GM19025 (cell line): ENCODE results near the gene ELMO1.

Experiments used
- ATAC-seq: cut with Tn5 transposase; IDR thresholded peaks from one replicate; pipeline ENCODE4 v1.9.1; 2021; ENCODE audit warnings: mild to moderate bottlenecking, low read depth, moderate library complexity; ENCODE audit not compliant: unreplicated experiment

ELMO1 gene

DNA sequence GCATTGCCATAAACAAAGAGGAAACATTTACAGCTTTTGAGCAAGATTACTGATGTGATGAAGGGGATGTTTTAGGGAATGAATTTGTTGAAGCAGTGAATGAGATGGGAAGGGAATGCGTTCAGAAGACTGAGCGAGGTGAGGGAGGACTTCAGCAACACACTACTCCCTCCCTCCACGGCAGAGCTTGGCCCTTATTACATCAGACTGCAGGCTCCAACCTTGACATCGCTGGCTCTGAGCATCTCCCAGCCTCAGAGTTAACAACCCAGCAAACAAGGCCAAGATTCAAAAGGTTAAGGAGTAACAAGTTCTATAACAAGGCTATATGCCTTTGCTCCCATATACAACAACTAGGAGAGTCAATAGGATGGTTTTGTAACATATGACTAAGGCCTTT is 164.4 kb downstream of the ELMO1 start:
- ATAC-seq = no peak

DNA sequence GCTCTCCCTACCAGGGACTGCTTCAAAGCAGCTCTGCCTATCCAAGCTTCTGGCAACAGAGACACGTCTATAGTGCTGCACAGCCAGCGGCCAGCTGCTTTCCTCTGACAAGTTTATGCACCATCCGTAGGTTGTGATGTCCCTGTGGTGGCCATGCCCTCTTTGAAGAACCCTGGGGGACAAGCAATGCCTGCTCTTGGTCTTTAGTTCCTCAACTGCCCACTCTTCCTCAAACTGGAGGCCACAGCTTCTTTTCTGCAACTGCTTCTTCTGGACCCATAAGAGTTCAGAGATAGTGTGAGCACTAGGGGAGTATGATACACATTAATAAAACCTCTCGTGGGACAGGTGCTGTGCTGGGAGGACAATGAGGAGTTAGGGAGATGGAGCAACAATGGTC is 164.9 kb downstream of the ELMO1 start:
- ATAC-seq = no peak

DNA sequence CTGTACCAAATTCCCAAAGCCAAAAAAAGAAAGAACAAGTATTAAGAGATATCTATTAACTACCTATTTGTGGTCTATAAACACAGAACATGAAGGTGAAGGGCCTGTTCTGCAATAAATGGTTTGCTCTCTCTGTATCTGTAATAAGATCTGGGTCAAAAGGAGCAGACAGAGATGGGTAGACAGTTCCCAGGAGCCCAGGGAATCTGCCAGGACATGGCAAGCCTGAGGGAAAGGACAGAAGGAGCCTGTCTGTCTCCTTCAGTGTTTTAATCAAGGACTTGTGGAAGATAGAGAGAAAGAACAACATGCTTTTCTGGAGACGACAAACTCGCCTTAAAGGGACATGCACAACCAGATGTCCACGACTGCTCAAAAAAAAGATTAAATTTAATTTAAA is 165.7 kb downstream of the ELMO1 start:
- no peak for ATAC-seq

DNA sequence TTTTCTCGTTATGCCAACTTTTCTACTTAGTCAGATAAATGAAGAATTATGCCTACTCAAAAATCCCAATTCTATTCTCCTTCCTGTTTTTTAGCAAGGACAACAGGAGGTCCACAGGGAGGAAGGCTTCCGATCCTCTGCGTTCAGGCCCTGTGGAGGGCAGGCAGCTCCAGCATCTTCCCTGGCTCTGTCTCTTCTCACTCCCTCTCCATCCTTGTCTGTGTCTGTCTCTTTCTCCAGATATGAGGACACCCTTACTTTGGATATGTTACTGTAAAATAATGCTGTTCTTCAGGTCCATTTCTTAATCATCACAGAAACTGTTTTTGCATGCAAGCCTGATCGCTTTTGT is 166.6 kb downstream of the ELMO1 start:
- ATAC-seq = no peak

DNA sequence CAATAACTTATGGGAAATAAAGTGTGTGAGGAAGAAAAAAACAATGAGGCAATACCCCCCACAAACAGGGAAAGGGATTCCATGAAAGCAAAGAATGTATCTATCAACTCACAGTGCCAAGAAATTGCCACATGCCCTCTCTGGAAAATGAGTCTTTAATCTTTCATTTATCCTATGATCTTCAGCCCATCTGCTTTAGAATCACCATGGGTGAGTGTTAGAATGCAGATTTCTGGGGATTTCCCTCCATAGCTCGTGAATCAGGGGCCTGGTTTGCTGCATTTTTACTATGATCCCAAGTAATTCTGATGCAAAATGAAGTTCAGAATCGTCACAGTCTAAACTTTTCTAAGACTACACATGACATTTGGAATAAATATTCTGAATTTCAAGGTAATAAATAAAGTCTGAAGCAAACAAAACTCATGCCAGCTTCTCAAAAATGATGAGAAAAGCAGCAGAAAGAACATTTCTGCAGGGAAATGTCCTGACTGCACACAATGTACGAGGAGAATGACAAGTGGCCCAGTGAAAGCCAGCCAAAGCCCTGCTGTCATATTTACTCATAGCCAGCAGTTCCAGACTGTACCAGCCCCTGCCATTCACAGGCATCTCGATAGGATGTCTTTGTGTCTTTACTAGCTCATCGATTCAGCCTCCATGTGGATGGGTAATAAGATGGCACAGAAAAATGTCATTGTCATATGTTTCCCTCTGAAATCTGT is 167.1 kb downstream of the ELMO1 start:
- no peak for ATAC-seq

DNA sequence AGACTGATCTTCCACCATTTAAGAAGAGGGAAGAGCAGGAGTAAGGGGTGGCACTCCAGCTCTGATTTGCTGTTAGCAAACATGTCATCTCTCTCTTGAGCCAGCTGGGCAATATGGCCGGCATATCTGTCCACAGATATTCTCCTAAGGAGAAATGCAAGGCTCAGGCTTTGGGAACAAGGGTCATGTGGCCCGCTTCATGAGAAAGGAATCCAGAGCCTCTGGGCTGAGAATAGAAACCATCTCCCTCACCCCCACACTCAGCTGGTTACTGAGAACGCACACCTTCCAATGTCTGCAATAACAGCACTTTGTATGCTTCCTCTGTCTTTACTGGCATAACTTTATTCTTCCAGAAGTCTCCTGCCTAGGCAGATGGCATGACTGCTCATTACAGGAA is 171.2 kb downstream of the ELMO1 start:
- ATAC-seq = no peak

DNA sequence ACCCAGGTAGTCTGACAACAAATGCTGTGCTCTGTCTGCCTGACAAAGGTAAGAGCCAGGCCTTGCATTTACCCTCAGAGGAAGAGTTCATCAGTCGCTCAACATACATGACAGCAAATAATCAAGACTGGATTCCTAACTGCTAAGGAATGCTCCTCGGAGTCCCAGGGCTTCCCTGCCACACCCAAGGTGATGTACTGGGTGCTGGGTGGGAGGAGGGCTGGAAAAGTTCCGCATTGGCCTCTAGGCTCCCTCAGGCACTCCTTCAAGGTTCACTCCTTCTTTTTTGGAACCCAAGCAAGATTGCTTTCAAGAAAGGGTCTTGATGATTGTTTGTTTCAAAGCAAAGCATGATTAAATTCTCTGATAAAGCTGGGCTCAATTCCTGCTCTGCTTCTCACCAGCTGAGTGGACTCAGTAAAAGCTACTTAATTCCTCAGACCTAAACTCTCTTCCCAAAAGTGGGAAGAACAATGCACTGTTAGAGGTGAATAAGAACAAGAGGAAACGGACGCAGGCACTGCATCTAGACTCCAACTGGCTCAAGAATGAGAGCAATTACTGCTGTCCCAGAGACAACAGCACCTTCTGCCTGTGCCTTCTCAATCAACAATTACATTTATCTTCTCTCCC is 173.5 kb downstream of the ELMO1 start:
- ATAC-seq = no peak

DNA sequence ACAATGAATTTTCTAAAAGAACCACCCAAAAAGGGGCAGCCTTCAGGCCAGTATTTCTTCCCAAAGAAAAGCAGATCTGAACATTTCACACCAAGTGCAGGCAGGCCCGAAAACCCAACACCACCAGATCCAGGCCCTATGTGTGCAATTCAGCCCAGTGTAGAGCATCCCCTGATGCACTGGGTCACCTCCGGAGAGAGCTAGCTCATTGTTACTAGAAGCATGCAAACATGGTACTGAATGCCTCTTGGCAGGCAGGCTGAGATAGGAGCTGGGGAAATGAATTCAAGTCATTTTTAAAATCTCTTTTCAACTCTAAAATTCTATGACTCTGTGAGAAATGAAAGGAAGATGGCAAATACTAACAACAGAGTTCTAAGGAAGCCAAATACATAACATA is 174.8 kb downstream of the ELMO1 start:
- no peak for ATAC-seq

DNA sequence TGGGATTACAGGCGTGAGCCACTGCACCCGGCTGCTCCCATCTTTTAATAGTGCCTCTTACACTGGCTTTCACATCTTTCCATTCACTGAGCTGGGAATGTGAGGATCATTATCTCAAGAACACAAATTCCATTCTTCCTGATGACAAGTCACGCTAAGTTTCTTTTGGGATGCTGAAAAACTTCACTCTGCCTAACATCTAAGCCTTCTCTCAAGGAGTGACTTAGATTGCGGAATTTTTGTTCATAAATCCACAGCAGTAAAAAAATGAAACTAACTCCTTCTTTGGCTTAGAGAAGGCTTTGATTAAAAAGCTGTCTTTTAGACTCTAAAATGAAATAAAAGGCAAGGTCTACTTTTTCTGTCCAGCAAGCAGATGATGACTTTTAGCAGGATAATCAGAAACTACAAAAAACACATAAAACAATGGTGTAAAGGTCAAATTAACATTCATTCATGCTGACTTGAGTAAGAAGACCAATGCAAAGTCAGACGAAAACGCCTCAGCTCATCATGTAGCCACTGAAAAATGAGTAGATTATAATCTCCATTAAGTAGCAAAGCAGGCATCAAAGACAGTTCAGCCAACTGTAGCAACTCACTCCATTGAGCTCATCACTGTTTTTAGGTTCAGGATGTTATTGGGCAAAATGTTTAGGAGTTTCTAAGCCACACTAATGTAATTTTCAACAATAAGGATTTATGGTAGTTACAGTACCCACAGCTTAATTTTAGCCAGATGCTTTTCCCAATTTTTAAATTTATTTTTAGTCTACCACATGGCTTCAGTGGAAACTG is 178.8 kb downstream of the ELMO1 start:
- no peak for ATAC-seq

DNA sequence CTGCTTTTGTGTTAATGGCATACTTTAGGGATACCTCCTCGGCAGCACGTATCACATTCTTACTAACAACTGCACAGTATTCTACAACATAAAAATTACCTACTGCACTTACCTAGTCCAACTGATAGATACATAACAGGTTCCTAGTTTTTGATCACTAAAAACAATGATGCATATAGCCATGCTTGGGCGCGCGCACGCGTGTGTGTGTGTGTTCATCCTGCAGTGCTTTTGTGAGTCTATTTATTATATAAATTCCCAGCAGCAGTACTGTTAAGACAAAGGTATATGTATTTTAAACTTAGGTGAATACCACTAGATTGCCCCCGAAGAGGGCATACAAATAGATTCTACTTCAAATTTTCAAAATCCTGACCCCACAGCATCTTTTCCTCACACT is 181.4 kb downstream of the ELMO1 start:
- no peak for ATAC-seq

DNA sequence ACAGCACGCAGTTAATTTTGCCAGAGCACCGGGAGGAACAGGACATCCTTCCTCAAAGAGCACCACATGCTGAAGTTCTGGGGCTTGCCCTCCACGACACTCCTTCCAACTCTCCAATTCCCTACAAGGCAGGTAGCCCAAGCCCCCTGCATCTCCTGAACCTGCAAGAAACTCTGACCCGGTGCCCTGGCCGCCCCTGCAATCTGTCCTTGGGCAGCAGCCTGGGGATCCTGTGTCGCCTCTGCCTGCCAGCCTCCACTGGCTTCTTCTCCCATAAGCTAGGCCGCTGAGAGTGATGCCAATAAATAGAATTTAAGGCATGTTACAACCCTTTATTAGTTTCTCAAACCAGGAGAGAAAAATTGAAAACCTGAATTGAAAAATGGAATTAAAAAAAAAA is 182.8 kb downstream of the ELMO1 start:
- no peak for ATAC-seq

DNA sequence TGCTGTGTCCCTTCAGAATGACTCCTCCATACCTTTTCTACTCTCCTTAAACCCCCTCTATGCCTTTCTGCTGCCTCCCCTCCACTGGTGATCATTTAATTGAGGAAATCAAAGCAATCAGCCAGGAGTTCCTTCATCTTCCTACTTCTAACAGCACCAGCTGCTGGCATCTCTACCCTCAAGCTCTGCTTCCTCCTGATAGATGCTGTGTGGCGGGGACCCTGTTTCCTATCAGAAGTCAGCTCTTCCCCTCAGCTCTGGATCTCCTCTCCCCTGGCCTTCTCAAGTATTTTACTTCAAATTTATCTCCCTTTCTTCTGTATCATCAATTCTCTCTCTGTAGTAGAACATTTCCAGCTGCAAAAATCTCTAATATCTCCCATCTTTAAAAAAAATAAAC is 183.7 kb downstream of the ELMO1 start:
- ATAC-seq = no peak

DNA sequence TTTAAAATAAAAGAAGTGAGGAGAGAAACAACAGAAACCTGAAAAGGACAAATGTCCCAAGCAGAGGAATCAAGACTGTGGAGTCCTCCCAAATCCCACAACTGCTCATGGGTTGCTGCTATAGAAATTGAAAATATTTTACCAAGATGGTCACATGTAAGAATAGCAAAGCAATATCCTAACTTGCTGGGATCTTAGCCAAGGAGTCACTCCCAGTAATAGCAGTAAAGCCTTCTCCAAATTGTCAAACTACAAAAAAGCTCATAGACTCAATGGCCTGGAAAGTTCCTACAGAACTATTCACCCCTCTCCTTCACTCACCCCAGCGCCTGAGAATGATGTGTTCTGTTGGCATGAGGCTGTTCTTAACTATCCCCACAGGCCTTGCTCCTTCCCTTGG is 186.5 kb downstream of the ELMO1 start:
- no peak for ATAC-seq

DNA sequence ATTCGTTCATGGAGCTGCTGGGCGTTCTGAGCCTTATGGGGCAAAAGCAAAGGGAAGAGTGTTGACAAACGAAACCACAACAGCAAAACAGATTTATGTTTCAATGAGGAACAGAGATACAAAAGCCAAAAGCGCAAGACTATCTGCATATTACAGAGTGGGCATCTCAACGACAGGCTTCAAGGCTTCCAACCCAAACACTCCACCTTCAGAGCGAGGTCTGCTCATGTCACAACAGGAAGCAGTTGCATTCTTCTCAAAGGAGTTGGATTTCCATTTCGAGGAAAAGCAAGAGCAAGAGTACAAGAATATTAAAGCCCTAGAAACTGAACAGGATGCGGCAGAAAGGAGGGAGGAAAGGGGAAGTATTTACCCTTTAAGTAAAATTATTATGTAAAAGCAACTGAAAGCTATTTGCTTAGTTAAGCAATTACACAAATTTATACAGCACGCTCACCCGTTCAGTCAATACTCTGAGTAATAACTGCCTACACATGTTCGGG is 189.3 kb downstream of the ELMO1 start:
- no peak for ATAC-seq

DNA sequence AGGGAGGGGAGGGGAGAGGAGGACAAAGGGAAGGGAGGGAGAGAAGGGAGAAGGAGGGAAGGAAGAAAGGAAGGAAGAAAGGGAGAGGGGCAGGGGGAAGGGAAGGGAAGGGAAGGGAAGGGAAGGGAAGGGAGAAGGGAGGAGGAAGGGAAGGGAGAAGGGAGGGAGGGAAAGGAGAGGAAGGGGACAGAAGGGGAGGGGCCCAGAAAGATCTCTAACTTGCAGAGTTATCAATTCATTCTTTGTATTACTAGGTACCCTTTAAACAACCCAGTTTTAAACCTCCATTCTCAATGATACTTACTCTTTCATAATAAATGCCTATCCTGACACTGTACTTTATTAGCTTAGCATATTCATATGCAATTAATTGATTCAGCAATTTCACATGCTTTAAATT is 192.0 kb downstream of the ELMO1 start:
- ATAC-seq = no peak

DNA sequence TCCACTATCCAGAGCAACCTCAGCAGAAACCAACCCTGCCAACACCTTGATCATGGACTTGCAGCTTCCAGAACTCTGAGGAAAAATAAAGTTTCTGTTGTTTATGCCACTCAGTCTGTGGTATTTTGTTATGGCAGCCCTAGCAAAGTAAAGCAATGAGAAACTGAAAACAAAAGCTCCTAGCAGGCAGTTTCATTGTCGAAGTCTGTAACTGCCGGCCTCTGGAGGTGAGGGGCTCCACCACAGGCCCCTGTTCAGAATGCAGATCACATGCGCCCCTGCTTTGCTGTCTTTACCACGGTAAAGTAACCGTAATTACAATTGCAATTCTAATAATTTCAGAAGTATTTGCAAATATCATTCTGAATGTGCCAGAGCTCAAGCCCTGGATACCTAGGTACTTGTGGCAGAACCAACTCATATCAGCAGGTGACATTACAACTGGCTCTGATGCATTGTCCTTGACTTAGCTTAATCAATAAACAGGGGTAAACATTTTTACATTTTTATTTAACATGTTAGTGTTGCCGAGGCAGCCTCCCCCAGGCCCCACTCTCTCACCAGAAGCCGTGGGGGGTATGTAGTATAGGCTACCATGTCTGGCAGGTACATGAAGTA is 193.2 kb downstream of the ELMO1 start:
- ATAC-seq = no peak

DNA sequence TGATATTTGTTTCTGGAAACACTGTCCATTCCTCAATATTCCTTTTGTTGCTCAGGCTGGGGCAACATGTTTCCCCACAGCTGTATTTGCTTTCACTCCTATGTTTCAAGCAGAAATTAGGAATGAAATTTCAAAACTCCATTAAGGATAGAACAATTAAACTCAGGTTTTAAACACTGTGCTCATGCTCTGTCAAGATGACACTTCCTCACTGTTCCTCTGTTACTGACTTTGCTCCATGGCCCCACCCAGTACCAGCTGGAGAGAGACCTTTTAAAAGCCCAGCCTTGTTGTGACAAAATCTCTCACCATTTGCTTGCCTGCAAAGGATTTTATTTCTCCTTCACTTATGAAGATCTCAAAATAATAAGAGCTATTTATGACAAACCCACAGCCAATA is 197.4 kb downstream of the ELMO1 start:
- ATAC-seq = no peak

DNA sequence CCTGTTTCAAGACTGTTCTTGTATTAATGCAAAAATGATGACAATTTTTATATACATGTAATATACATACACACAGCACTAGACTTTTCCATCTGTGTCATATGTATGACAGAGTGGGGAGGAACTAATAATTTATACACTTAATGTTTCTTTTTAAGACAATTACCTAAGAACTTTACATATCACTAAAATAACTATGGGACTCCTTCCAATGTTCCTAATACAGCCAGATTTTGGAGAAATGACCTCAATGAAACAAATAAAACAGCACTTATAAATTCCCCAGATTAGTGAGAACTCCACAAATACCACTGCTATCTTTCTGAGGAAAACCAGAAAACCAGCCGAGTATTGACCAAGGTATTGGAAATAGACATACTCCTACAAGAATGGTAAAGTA is 199.4 kb downstream of the ELMO1 start:
- ATAC-seq = no peak

DNA sequence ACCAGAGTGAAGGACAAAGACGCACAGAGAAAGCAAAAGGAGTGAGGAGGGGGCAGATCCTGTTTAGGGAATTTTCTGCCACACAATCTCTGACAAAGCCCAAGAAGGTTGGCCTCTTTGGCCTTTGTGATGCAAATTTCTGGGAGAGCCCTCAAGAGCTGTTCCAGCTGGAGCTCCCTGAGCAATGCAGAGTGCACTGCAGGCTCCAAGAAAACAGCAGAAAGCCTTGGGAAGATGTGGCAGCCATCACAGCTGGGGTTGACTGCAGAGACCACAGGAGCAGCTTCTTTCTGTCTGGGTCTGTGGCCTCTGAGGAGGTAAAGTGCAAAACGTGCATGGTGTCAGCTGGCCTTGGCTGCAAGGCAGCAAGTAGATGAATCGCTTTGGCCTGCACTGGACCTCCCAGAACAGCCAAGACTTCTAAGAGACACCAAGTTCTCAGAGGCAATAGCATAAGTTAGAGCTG is 200.2 kb downstream of the ELMO1 start:
- ATAC-seq = no peak

DNA sequence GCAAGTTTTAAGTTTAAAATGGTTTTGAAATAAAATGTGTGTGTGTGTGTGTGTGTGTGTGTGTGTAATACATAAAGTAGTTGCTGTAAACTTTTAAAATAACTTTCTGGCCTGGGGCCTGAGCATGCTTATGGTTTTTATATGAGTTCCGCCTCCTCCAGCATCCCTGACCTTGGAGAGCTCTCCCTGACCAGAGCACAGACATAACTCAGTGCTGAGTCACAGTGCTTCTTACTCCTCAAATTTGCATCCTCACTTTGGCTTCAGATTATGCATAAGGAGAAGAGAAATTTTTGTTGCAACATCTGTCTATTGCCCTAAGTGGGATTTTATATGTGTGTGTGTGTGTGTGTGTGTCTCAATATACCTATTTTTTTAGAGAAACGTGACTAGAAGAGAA is 200.8 kb downstream of the ELMO1 start:
- ATAC-seq = no peak

DNA sequence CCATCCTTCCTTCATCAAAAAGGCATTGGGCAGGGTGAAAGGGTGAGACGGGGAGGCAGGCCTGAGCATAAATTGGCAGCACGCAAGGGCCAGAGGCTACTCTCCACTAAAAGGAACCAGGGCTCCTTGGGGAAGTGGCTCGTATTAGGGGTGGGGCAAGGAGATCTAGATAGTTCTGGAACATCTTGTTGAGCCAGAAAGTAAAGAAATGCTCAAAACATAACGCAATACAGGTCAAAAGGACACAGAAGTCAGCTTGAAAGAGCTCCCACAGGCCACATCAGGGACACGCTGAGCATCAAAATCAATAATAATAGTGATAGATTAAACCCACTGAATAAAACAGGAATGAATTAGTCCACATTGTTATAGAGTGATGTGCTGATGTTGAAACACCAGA is 203.1 kb downstream of the ELMO1 start:
- no peak for ATAC-seq
